OCI-LY7 (cell line): ENCODE measurements around the gene RTCB. TPM values are rescaled to one million over a fixed set of nuclear protein-coding genes. Genes with fewer than 3 reads are reported as not detected.

Source experiments
- BruUV-seq: library from RNA; stranded (reverse); fragments of 400-500 nt; replicated peaks from 2 replicates; lab custom pipeline; 2021; lab: Mats Ljungman, UMichigan
- CTCF ChIA-PET: fragments of 300-600 bp; sonication (Branson Sonifier 250); formaldehyde crosslinking; loops from one replicate; lab custom pipeline; 2022; ENCODE audit warnings: antibody characterized with exemption; ENCODE audit not compliant: unreplicated experiment; lab: Charles Lee
- POLR2A ChIA-PET: fragments of 300-600 bp; sonication (Branson Sonifier 250); formaldehyde crosslinking; loops from one replicate; lab custom pipeline; 2022; ENCODE audit warnings: antibody characterized with exemption; lab: Charles Lee
- DNase-seq: peaks from one replicate; pipeline ENCODE4 v3.0.0-alpha.2; 2015; ENCODE audit warnings: low spot score
- H2AFZ ChIP-seq: fragments of 200-600 bp; sonication (generic), shearing (Covaris generic); 2 replicates; pipeline ENCODE4 v1.6.1; 2014; ENCODE audit warnings: mild to moderate bottlenecking, antibody characterized with exemption, low read length, moderate library complexity
- H3K27ac ChIP-seq: fragments of 200-600 bp; sonication (generic); 2 replicates; pipeline ENCODE4 v1.5.1; 2014; ENCODE audit warnings: mixed run types, low read depth, mild to moderate bottlenecking, moderate library complexity, low read length, inconsistent platforms; ENCODE audit not compliant: poor library complexity, severe bottlenecking
- H3K36me3 ChIP-seq: fragments of 200-600 bp; sonication (generic); 2 replicates; pipeline ENCODE4 v1.6.1; 2014; ENCODE audit warnings: mild to moderate bottlenecking, antibody characterized with exemption, low read length, moderate library complexity, mixed read lengths; ENCODE audit not compliant: insufficient read depth
- H3K4me1 ChIP-seq: fragments of 200-600 bp; sonication (generic); 2 replicates; pipeline ENCODE4 v1.5.1; 2014; ENCODE audit warnings: mild to moderate bottlenecking, low read length; ENCODE audit not compliant: insufficient read depth, poor library complexity, severe bottlenecking
- H3K4me2 ChIP-seq: fragments of 200-600 bp; sonication (generic); 2 replicates; pipeline ENCODE4 v1.6.1; 2014; ENCODE audit warnings: mild to moderate bottlenecking, low read length
- H3K4me3 ChIP-seq: fragments of 200-600 bp; sonication (generic); 2 replicates; pipeline ENCODE4 v1.5.1; 2014; ENCODE audit warnings: mild to moderate bottlenecking, low read depth, low read length; ENCODE audit not compliant: poor library complexity, severe bottlenecking
- H3K79me2 ChIP-seq: fragments of 200-600 bp; sonication (generic); 2 replicates; pipeline ENCODE4 v1.6.1; 2016; ENCODE audit warnings: low read depth, mild to moderate bottlenecking, low read length, moderate library complexity, mixed read lengths; ENCODE audit not compliant: insufficient read depth
- H3K9me2 ChIP-seq: fragments of 200-600 bp; sonication (generic); 2 replicates; pipeline ENCODE4 v1.6.1; 2016; ENCODE audit warnings: mild to moderate bottlenecking, low read length, mixed read lengths; ENCODE audit not compliant: insufficient read depth
- H3K9me3 ChIP-seq: fragments of 200-600 bp; sonication (generic); 2 replicates; pipeline ENCODE4 v1.6.1; 2014; ENCODE audit warnings: mild to moderate bottlenecking, mixed run types, low read length, mixed read lengths
- H4K20me1 ChIP-seq: fragments of 200-600 bp; sonication (generic); 2 replicates; pipeline ENCODE4 v1.6.1; 2014; ENCODE audit warnings: mild to moderate bottlenecking, antibody characterized with exemption, low read length, moderate library complexity, mixed read lengths; ENCODE audit not compliant: insufficient read depth
- CTCF ChIP-seq: fragments of 200-600 bp; sonication (generic); conservative IDR thresholded peaks from 2 replicates; pipeline ENCODE4 v1.5.1; 2014; ENCODE audit warnings: mild to moderate bottlenecking, antibody characterized with exemption, low read length, moderate library complexity, mixed read lengths
- EZH2phosphoT487 ChIP-seq: fragments of 200-600 bp; sonication (generic); IDR thresholded peaks from 2 replicates; pipeline ENCODE4 v1.6.1; 2018; ENCODE audit warnings: low read depth, borderline replicate concordance, mild to moderate bottlenecking, mixed run types, antibody characterized with exemption, low read length, moderate library complexity, mixed read lengths
- intact Hi-C: fragments of 100-400 bp; cut with micrococcal nuclease; formaldehyde crosslinking; loops from one replicate; pipeline ENCODE4 v1.10.0; 2022; ENCODE audit not compliant: unreplicated experiment
- total RNA-seq, 2 experiments: library from RNA; depleted of rRNA in 1 of 2; stranded (reverse); fragments of >200 nt in 1 of 2; shearing (Covaris generic) in 1 of 2; gene quantifications; 2 replicates each; pipeline ENCODE4 v1.2.3, GENCODE V29; 2014 to 2022

Gene RTCB
- total RNA-seq, 2 experiments from 2014 or later: 29.9 to 37.2 TPM

- CTCF ChIA-PET: no interaction called here
- no peak overlapping the region for H2AFZ ChIP-seq
- no peak overlapping the region for H3K4me2 ChIP-seq
- TF ChIP-seq CTCF (no peak), EZH2phosphoT487 (no peak)
- no peak overlapping the region for H3K4me3 ChIP-seq
- H3K36me3 ChIP-seq: peaks cover 5% of the 10 kb centered on the region; the same call in 1 of the 2 replicates
- BruUV-seq: no TSS peak
- DNase-seq: no peak
- POLR2A ChIA-PET: no interaction called here
- no peaks in the 10 kb centered on the region for H3K79me2 ChIP-seq
- H3K9me2 ChIP-seq: no peaks in the 10 kb centered on the region
- intact Hi-C loops: no loop called here
- no peaks in the 10 kb centered on the region for H3K9me3 ChIP-seq
- H3K27ac ChIP-seq: no peak overlapping the region
- H4K20me1 ChIP-seq: no peaks in the 10 kb centered on the region
- H3K4me1 ChIP-seq: no peaks in the 10 kb centered on the region
Observed at GRCh38 chr22:32380991-32381390, 31.1 kb downstream of the RTCB start.

- Histone ChIP-seq H3K9me3 (no peaks in the 10 kb centered on the region), H3K79me2 (no peaks in the 10 kb centered on the region), H3K27ac (no peak overlapping the region), H3K36me3 (no peaks in the 10 kb centered on the region), H3K4me3 (no peak overlapping the region), H3K4me2 (no peak overlapping the region), H3K4me1 (no peaks in the 10 kb centered on the region), H3K9me2 (no peaks in the 10 kb centered on the region), H2AFZ (no peak overlapping the region), H4K20me1 (no peaks in the 10 kb centered on the region)
- intact Hi-C loops: no loop called here
- peak; percentile 10 for DNase-seq
- CTCF ChIA-PET: no interaction called here
- TF ChIP-seq EZH2phosphoT487 (no peak), CTCF (peak; percentile 65)
- no TSS peak for BruUV-seq
- POLR2A ChIA-PET: interaction anchor here (0.6 kb wide), 2 partner anchors 12 to 1265 kb away, joined by 3 to 4 read pairs; no protein-coding TSS in a partner anchor
Observed at GRCh38 chr22:32378707-32379272, 33.3 kb downstream of the RTCB start.

- Histone ChIP-seq H2AFZ (no peak overlapping the region), H3K9me3 (no peaks in the 10 kb centered on the region), H3K79me2 (no peaks in the 10 kb centered on the region), H3K27ac (no peak overlapping the region), H4K20me1 (no peaks in the 10 kb centered on the region), H3K4me2 (no peak overlapping the region), H3K4me3 (no peak overlapping the region), H3K36me3 (no peaks in the 10 kb centered on the region), H3K4me1 (no peaks in the 10 kb centered on the region), H3K9me2 (no peaks in the 10 kb centered on the region)
- BruUV-seq: no TSS peak
- no peak for DNase-seq
- ChIA-PET CTCF (no interaction called here), POLR2A (no interaction called here)
- intact Hi-C loops: no loop called here
- TF ChIP-seq CTCF (no peak), EZH2phosphoT487 (no peak)
Observed at GRCh38 chr22:32376681-32377080, 35.4 kb downstream of the RTCB start.
